Keratinocyte (primary cell): Measurements from ENCODE around the gene SCT.

Source experiments
- EZH2 ChIP-seq: IDR thresholded peaks from one replicate; pipeline ENCODE4 v1.6.1; 2012; ENCODE audit warnings: inconsistent platforms, mild to moderate bottlenecking, low read length, moderate library complexity
- TF ChIP-seq, protein P1 (sequence below), 3 experiments: IDR thresholded peaks in 1 of 3; conservative IDR thresholded peaks in 1 of 3; optimal IDR thresholded peaks in 1 of 3; 2 replicates in 2 of 3; 3 replicates in 1 of 3; pipeline versions ENCODE3 to v1.5.1; 2011; ENCODE audit warnings: low read length in 3 of 3, mild to moderate bottlenecking in 3 of 3, moderate library complexity in 2 of 3, control low read depth in 1 of 3, inconsistent platforms in 1 of 3; ENCODE audit not compliant: insufficient read depth in 2 of 3; ENCODE audit errors: extremely low read depth in 1 of 3

DNA sequence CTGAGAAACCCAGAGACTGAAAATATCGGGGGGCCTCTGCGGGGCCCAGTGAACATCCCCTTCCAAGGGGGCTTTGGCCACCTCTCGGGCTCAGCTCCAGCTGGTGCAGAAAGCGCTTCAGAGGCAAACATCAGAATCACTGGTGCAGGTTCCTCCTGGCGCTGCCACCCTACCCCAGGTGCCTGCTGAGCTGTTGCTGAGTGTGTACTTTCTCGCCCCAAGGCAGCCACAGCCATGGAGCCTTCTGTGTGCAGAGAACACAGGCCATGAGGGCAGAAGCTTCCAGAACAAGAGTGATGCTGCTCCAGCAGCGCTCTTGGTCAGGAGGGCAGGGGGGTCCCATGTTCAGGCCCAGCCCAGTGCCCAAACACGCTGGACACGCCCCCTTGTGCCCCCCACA, 16.4 kb upstream of the SCT start:
- no peak for TF ChIP-seq EZH2
- TF ChIP-seq, protein P1, sequence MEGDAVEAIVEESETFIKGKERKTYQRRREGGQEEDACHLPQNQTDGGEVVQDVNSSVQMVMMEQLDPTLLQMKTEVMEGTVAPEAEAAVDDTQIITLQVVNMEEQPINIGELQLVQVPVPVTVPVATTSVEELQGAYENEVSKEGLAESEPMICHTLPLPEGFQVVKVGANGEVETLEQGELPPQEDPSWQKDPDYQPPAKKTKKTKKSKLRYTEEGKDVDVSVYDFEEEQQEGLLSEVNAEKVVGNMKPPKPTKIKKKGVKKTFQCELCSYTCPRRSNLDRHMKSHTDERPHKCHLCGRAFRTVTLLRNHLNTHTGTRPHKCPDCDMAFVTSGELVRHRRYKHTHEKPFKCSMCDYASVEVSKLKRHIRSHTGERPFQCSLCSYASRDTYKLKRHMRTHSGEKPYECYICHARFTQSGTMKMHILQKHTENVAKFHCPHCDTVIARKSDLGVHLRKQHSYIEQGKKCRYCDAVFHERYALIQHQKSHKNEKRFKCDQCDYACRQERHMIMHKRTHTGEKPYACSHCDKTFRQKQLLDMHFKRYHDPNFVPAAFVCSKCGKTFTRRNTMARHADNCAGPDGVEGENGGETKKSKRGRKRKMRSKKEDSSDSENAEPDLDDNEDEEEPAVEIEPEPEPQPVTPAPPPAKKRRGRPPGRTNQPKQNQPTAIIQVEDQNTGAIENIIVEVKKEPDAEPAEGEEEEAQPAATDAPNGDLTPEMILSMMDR (optimal IDR thresholded peaks at IDR 0.05 in 1 of 3, IDR thresholded peaks at IDR 0.05 in 1 of 3, conservative IDR thresholded peaks at IDR 0.05 in 1 of 3; ENCODE audit: extremely low read depth in 1 of 3, insufficient read depth in 2 of 3, low read length in 3 of 3): no peak
